Body of pancreas (tissue), 4 donors: ENCODE results near the gene HSPG2. TPM values are rescaled to one million over a fixed set of nuclear protein-coding genes. Genes with fewer than 3 reads are reported as not detected.

ENCODE experiments used
- ATAC-seq: fragments of 150-250 bp; one replicate; pipeline ENCODE4 v1.9.1; 2016
- DNase-seq, 4 donors: peaks; one replicate each; pipeline ENCODE4 v3.0.0-alpha.2; 2019
- H3K27ac ChIP-seq, 4 donors: fragments of 200-600 bp; sonication (generic); 1 replicate in 3 of 4; 2 replicates in 1 of 4; pipeline versions ENCODE4 v1.5.1 to v1.6.1; 2016 to 2019; ENCODE audit warnings: mild to moderate bottlenecking in 1 of 4, mixed read lengths in 1 of 4, moderate library complexity in 1 of 4
- H3K27me3 ChIP-seq, 2 donors: fragments of 200-600 bp; sonication (generic); one replicate each; pipeline ENCODE4 v1.6.0; 2016; ENCODE audit warnings: mild to moderate bottlenecking in 1 of 2
- H3K36me3 ChIP-seq, 2 donors: fragments of 200-600 bp; sonication (generic); replicated peaks in 1 of 2; 2 replicates each; pipeline ENCODE4 v1.5.1; 2016; ENCODE audit warnings: low read depth in 2 of 2; ENCODE audit not compliant: insufficient read depth in 1 of 2
- H3K4me1 ChIP-seq: fragments of 200-600 bp; sonication (generic); one replicate; pipeline ENCODE4 v1.6.0; 2016
- H3K4me3 ChIP-seq, 2 donors: fragments of 200-600 bp; sonication (generic); 1 replicate in 1 of 2; 2 replicates in 1 of 2; pipeline ENCODE4 v1.5.1; 2016 to 2019
- H3K9me3 ChIP-seq, 3 donors: fragments of 200-600 bp; sonication (generic); 1 replicate in 2 of 3; 2 replicates in 1 of 3; pipeline ENCODE4 v1.5.1; 2016
- POLR2A ChIP-seq, 3 donors: fragments of 450-650 bp; IDR thresholded peaks; one replicate each; pipeline ENCODE4 v1.6.1; 2016; ENCODE audit warnings: antibody characterized with exemption in 3 of 3, mild to moderate bottlenecking in 2 of 3
- WGBS, 2 donors: methylation state at CpG; one replicate each; pipeline ENCODE4 v1.1.5; 2017; 5-methylcytosine and 5-hydroxymethylcytosine counted together
- intact Hi-C: fragments of 100-400 bp; cut with DNase I; formaldehyde crosslinking; loops from one replicate; pipeline ENCODE4 v1.15.1; 2023
- total RNA-seq, 2 donors: library from RNA; depleted of rRNA; stranded (reverse); fragments of >200 nt; gene quantifications; one replicate each; pipeline ENCODE4 v1.1.0, GENCODE V29; 2016
- TF ChIP-seq, protein P1 (sequence below), 7 experiments: fragments of 450-650 bp in 4 of 7; fragments of 200-600 bp in 3 of 7; sonication (generic) in 3 of 7; IDR thresholded peaks; one replicate each; pipeline ENCODE4 v1.5.1; 2016 to 2019; ENCODE audit warnings: antibody characterized with exemption in 7 of 7

The HSPG2 gene
- total RNA-seq, 2 donors from 2014 or later, result 87.7 to 179 TPM

DNA sequence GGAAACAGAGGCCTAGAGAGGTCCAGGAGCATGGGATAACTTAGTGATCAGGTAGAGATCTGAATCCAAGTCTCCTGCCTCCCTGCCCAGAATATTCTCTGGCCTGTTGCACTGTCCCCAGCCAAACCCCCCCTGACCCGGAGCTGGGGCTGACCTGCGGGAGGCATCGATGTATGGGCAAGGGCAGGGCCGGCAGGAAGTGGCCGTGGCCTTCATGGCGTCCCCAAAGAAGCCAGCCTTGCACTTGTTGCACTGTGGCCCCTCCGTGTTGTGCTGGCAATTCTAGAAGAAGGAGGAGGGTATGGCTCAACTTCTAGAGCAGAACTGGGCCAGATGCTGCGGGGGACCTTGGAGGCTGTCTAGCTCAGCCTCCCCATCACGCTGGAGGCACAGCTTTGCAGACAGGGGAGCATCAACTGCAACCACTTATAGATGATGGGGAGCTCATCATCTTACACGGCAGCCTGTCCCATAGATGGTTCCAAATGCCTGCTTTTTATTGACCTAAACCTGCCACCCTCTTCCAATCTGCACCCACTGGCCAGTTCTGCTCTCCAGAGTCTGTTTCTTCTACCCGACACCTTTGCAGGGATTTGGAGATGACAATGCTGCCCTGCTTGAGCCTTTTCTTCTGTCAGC, 58.2 kb downstream of the HSPG2 start:
- DNase-seq (no peak), ATAC-seq (no peak)
- intact Hi-C loops, result no loop called here
- H3K36me3 ChIP-seq, result peaks cover 7 to 11% of the 10 kb centered on the region in 2 donors
- no peaks in the 10 kb centered on the region for H3K9me3 ChIP-seq
- TF ChIP-seq, protein P1, sequence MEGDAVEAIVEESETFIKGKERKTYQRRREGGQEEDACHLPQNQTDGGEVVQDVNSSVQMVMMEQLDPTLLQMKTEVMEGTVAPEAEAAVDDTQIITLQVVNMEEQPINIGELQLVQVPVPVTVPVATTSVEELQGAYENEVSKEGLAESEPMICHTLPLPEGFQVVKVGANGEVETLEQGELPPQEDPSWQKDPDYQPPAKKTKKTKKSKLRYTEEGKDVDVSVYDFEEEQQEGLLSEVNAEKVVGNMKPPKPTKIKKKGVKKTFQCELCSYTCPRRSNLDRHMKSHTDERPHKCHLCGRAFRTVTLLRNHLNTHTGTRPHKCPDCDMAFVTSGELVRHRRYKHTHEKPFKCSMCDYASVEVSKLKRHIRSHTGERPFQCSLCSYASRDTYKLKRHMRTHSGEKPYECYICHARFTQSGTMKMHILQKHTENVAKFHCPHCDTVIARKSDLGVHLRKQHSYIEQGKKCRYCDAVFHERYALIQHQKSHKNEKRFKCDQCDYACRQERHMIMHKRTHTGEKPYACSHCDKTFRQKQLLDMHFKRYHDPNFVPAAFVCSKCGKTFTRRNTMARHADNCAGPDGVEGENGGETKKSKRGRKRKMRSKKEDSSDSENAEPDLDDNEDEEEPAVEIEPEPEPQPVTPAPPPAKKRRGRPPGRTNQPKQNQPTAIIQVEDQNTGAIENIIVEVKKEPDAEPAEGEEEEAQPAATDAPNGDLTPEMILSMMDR (IDR thresholded peaks at IDR 0.05), result no peak
- TF ChIP-seq POLR2A (IDR thresholded peaks at IDR 0.05), result no peak
- no peaks in the 10 kb centered on the region for H3K4me1 ChIP-seq
- no peak overlapping the region for H3K4me3 ChIP-seq
- 94 to 95% methylated on average over 3 to 11 of the region's 11 CpGs for WGBS, 2 donors
- no peaks in the 10 kb centered on the region for H3K27me3 ChIP-seq
- H3K27ac ChIP-seq, result no peak overlapping the region

DNA sequence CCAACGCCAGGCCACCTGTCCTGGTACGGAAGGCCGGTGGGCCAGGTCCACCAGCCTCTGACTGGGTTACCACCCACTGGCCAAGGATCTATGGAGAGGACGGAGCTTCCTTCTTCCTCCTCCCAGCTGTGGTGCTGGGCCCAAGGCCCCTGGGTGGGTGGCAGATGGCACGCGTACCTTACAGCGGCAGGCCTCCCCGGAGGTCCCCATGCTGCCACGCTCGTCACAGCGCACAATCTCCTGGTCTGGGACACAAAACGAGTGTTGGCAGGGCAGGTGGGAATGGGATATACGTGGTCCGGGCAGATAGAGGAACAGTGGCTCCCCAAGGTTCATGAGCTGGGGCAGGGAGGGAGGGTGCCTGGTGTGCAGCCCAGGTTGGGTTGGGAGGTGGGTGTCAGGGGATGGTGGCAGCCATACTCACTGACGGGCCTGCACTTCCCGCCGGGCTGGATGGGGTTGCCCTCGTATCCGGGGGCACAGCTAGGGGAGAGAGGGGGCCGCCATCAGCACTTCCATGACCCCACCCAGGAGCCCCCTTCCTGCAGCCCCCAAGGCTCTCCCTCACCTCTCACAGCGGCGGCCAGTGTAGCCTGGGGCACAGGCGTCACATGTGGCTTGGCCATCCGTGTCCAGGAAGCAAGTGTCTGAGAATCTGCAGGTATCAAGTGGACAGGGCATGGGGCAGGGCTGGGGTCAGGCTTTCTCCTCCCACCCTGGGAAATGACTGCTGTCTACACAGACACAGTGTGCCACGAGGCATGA, 58.9 kb downstream of the HSPG2 start:
- Histone ChIP-seq H3K4me3 (no peak overlapping the region), H3K27me3 (no peaks in the 10 kb centered on the region), H3K4me1 (no peaks in the 10 kb centered on the region), H3K36me3 (peaks cover 7 to 13% of the 10 kb centered on the region in 2 donors), H3K27ac (no peak overlapping the region), H3K9me3 (no peaks in the 10 kb centered on the region)
- 93 to 100% methylated on average over 4 to 25 of the region's 25 CpGs for WGBS, 2 donors
- DNase-seq, result no peak
- no peak for ATAC-seq
- intact Hi-C loops, result no loop called here
- TF ChIP-seq, protein P1 (IDR thresholded peaks at IDR 0.05), result no peak
- TF ChIP-seq POLR2A (IDR thresholded peaks at IDR 0.05), result no peak

DNA sequence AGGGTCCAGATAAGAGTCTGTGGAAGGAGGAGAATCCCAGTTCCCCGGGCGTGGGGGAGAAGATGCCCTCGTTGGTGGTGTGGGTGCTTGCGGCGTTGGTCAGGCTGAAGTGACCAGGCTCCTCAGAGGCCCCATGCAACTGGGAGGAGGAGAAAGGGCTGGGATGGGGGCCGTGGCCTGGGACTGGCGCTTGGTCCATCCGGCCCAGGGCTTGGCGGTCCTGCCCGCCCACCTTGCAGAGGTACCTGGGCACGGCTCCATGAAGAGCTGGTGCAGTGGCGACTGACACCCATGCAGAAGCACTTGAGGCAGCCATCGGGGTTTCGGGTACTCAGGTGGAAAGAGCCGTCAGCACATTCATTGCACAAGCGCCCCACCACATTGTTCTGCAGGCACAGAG, 60.8 kb downstream of the HSPG2 start:
- no peak for ATAC-seq
- intact Hi-C loops, result no loop called here
- 81 to 91% methylated on average over 5 to 16 of the region's 16 CpGs for WGBS, 2 donors
- Histone ChIP-seq H3K27ac (no peak overlapping the region), H3K36me3 (peaks cover 7 to 15% of the 10 kb centered on the region in 2 donors), H3K4me3 (no peak overlapping the region), H3K27me3 (no peaks in the 10 kb centered on the region), H3K9me3 (no peaks in the 10 kb centered on the region), H3K4me1 (no peaks in the 10 kb centered on the region)
- TF ChIP-seq, protein P1 (IDR thresholded peaks at IDR 0.05), result no peak
- TF ChIP-seq POLR2A (IDR thresholded peaks at IDR 0.05), result no peak
- no peak for DNase-seq

DNA sequence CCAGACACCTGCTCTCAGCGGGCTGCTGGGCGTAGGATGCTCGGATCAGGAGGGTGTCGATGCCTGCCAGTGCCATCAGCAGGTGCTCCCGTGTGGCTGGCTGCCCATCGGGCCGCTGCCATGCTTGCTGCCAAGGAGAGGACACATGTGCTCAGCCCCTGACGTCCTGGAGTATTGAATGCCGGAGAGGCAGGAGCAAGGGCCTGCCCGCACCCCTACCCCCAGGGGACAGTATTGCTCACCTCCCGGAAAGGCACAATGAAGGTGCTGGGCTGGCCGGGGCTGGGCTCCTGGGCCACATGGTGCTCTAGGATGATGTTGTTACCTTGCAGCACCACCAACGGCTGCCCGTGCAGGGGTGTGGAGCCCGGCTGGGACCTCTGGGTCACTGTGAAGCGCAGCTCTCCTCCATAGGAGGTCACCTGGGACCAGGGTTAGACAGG, 61.5 kb downstream of the HSPG2 start:
- no peaks in the 10 kb centered on the region for H3K4me1 ChIP-seq
- intact Hi-C loops, result no loop called here
- H3K36me3 ChIP-seq, result peaks cover 7 to 12% of the 10 kb centered on the region in 2 donors
- no peaks in the 10 kb centered on the region for H3K27me3 ChIP-seq
- 90 to 92% methylated on average over 2 to 15 of the region's 16 CpGs for WGBS, 2 donors
- ATAC-seq (no peak), DNase-seq (no peak)
- no peak for TF ChIP-seq POLR2A (IDR thresholded peaks at IDR 0.05)
- TF ChIP-seq, protein P1 (IDR thresholded peaks at IDR 0.05), result no peak
- H3K4me3 ChIP-seq, result no peak overlapping the region
- H3K27ac ChIP-seq, result no peak overlapping the region
- no peaks in the 10 kb centered on the region for H3K9me3 ChIP-seq
